Thyroid gland (tissue), 4 donors: ENCODE results near the gene VOPP1.

ENCODE experiments used
- CTCF ChIP-seq, 6 experiments: fragments of 200-600 bp in 3 of 6; fragments of 450-650 bp in 3 of 6; sonication (generic) in 3 of 6; IDR thresholded peaks; one replicate each; pipeline ENCODE4 v1.5.1; 2016 to 2019; ENCODE audit warnings: antibody characterized with exemption in 6 of 6, mild to moderate bottlenecking in 2 of 6, inconsistent platforms in 1 of 6, moderate library complexity in 1 of 6
- POLR2A ChIP-seq, 2 donors: fragments of 450-650 bp; IDR thresholded peaks; one replicate each; pipeline ENCODE4 v1.6.1; 2017; ENCODE audit warnings: antibody characterized with exemption in 2 of 2, mild to moderate bottlenecking in 2 of 2, moderate library complexity in 1 of 2

- TF ChIP-seq POLR2A (IDR thresholded peaks at IDR 0.05) (no peak), CTCF (IDR thresholded peaks at IDR 0.05) (no peak)
Observed at GRCh38 chr7:55575098-55575497, 2.8 kb upstream of the VOPP1 start.
